ENCODE results near the gene IKZF3. TPM values are rescaled to one million over a fixed set of nuclear protein-coding genes. Genes with fewer than 3 reads are reported as not detected.
"Not testable (repeated sequence)": the region's sequence is repeated elsewhere in the genome, so short reads cannot be mapped to it uniquely, and the experiment has no call there.

IKZF3 gene
- total RNA-seq, 1 experiment from 2014 or later = not detected

- ChIA-PET POLR2A (ENCODE audit: unreplicated experiment) (no interaction called here), CTCF (no interaction called here)
- Histone ChIP-seq H3K79me2 (ENCODE audit: low read length) (no peaks in the 10 kb centered on the region), H3K9me2 (replicated peaks; ENCODE audit: low read length) (no peaks in the 10 kb centered on the region), H3K27ac (ENCODE audit: low read length) (no peak overlapping the region), H3K27me3 (ENCODE audit: low read length) (no peaks in the 10 kb centered on the region), H3K9me3 (ENCODE audit: low read length) (no peaks in the 10 kb centered on the region), H2AFZ (ENCODE audit: low read length) (no peak overlapping the region), H4K20me1 (ENCODE audit: low read length) (no peaks in the 10 kb centered on the region), H3K4me3 (ENCODE audit: low read length) (no peak overlapping the region), H3F3A (ENCODE audit: low read length, unreplicated experiment) (no peaks in the 10 kb centered on the region), H3K9ac (ENCODE audit: low read length) (no peak overlapping the region), H3K36me3 (ENCODE audit: low read depth, low read length) (no peaks in the 10 kb centered on the region), H3K4me1 (ENCODE audit: insufficient read depth, low read length) (no peaks in the 10 kb centered on the region), H3K4me2 (ENCODE audit: low read length) (no peak overlapping the region)
- intact Hi-C loops (cut with micrococcal nuclease) = no loop called here
- DNase-seq (no peak), ATAC-seq (no peak)
- no TSS peak for BruUV-seq (replicated peaks)
- TF ChIP-seq EZH2phosphoT487 (IDR thresholded peaks at IDR 0.05; ENCODE audit: borderline replicate concordance, low read length) (no peak), EZH2 (IDR thresholded peaks at IDR 0.05; ENCODE audit: low read length, unreplicated experiment) (no peak), CTCF (conservative IDR thresholded peaks at IDR 0.05; ENCODE audit: low read depth, low read length) (no peak)
These were observed 40.8 kb upstream of the IKZF3 start for GRCh38 chr17:39904990-39905288.

- no peaks in the 10 kb centered on the region for H3K27me3 ChIP-seq (ENCODE audit: low read length)
- no peak overlapping the region for H2AFZ ChIP-seq (ENCODE audit: low read length)
- no peak overlapping the region for H3K9ac ChIP-seq (ENCODE audit: low read length)
- CTCF ChIA-PET = no interaction called here
- TF ChIP-seq EZH2phosphoT487 (IDR thresholded peaks at IDR 0.05; ENCODE audit: borderline replicate concordance, low read length) = no peak
- no peak for TF ChIP-seq CTCF (conservative IDR thresholded peaks at IDR 0.05; ENCODE audit: low read depth, low read length)
- no peak for TF ChIP-seq EZH2 (IDR thresholded peaks at IDR 0.05; ENCODE audit: low read length, unreplicated experiment)
- H3K9me3 ChIP-seq (ENCODE audit: low read length) = no peaks in the 10 kb centered on the region
- no peak for DNase-seq
- intact Hi-C loops (cut with micrococcal nuclease) = no loop called here
- H3K4me1 ChIP-seq (ENCODE audit: insufficient read depth, low read length) = no peaks in the 10 kb centered on the region
- H3K79me2 ChIP-seq (ENCODE audit: low read length) = no peaks in the 10 kb centered on the region
- no peaks in the 10 kb centered on the region for H3F3A ChIP-seq (ENCODE audit: low read length, unreplicated experiment)
- no peak for ATAC-seq
- POLR2A ChIA-PET (ENCODE audit: unreplicated experiment) = no interaction called here
- no peak overlapping the region for H3K27ac ChIP-seq (ENCODE audit: low read length)
- no TSS peak for BruUV-seq (replicated peaks)
- no peak overlapping the region for H3K4me2 ChIP-seq (ENCODE audit: low read length)
- no peaks in the 10 kb centered on the region for H4K20me1 ChIP-seq (ENCODE audit: low read length)
- no peak overlapping the region for H3K4me3 ChIP-seq (ENCODE audit: low read length)
- no peaks in the 10 kb centered on the region for H3K36me3 ChIP-seq (ENCODE audit: low read depth, low read length)
- H3K9me2 ChIP-seq (replicated peaks; ENCODE audit: low read length) = no peaks in the 10 kb centered on the region
These were observed 39.2 kb upstream of the IKZF3 start for GRCh38 chr17:39903158-39903884.

GRCh38 chr17:39902027-39902426 lies 37.9 kb upstream of the IKZF3 start:
- intact Hi-C loops (cut with micrococcal nuclease); CTCF ChIA-PET; H3K9me2 ChIP-seq (replicated peaks; ENCODE audit: low read length); H3K79me2 ChIP-seq (ENCODE audit: low read length); H3K9me3 ChIP-seq (ENCODE audit: low read length); H2AFZ ChIP-seq (ENCODE audit: low read length); H4K20me1 ChIP-seq (ENCODE audit: low read length); H3K27ac ChIP-seq (ENCODE audit: low read length); H3K27me3 ChIP-seq (ENCODE audit: low read length); BruUV-seq (replicated peaks); POLR2A ChIA-PET (ENCODE audit: unreplicated experiment); ATAC-seq; H3K36me3 ChIP-seq (ENCODE audit: low read depth, low read length); H3K9ac ChIP-seq (ENCODE audit: low read length); H3K4me3 ChIP-seq (ENCODE audit: low read length); H3K4me2 ChIP-seq (ENCODE audit: low read length); H3K4me1 ChIP-seq (ENCODE audit: insufficient read depth, low read length); DNase-seq; H3F3A ChIP-seq (ENCODE audit: low read length, unreplicated experiment): not testable (repeated sequence)
